Fibroblast of lung (primary cell): Measurements from ENCODE around the gene MRPL37. TPM values are rescaled to one million over a fixed set of nuclear protein-coding genes. Genes with fewer than 3 reads are reported as not detected.

ENCODE experiments used
- DNase-seq, 2 donors: peaks; one replicate each; pipeline versions ENCODE4 v3.0.0 to v3.0.0-alpha.2; 2010; ENCODE audit warnings: low read depth in 2 of 2
- H2AFZ ChIP-seq: 2 replicates; pipeline ENCODE4 v1.5.1; 2012; ENCODE audit warnings: low read length, control low read depth, inconsistent platforms
- H3K27ac ChIP-seq: 2 replicates; pipeline ENCODE4 v1.5.1; 2011; ENCODE audit warnings: low read length, control low read depth; ENCODE audit not compliant: insufficient read depth
- H3K27me3 ChIP-seq: 2 replicates; pipeline ENCODE4 v1.5.1; 2011; ENCODE audit warnings: mild to moderate bottlenecking, low read length; ENCODE audit not compliant: control insufficient read depth, insufficient read depth
- H3K36me3 ChIP-seq: 2 replicates; pipeline ENCODE4 v1.5.1; 2011; ENCODE audit warnings: low read length; ENCODE audit not compliant: control insufficient read depth, insufficient read depth
- H3K4me1 ChIP-seq: 2 replicates; pipeline ENCODE4 v1.5.1; 2011; ENCODE audit warnings: low read length; ENCODE audit not compliant: control insufficient read depth, insufficient read depth; ENCODE audit errors: extremely low read depth
- H3K4me2 ChIP-seq: 2 replicates; pipeline ENCODE4 v1.5.1; 2011; ENCODE audit warnings: low read length, control low read depth; ENCODE audit not compliant: insufficient read depth; ENCODE audit errors: extremely low read depth
- H3K4me3 ChIP-seq, 4 experiments: fragments of 200-600 bp in 1 of 4; sonication (generic) in 1 of 4; replicated peaks in 1 of 4; 2 replicates each; pipeline ENCODE4 v1.5.1; 2011 to 2016; ENCODE audit warnings: low read length in 4 of 4, low read depth in 3 of 4, mild to moderate bottlenecking in 3 of 4, control low read depth in 2 of 4, inconsistent platforms in 1 of 4, mixed read lengths in 1 of 4; ENCODE audit not compliant: insufficient read depth in 1 of 4; ENCODE audit errors: control extremely low read depth in 1 of 4
- H3K79me2 ChIP-seq: 2 replicates; pipeline ENCODE4 v1.5.1; 2012; ENCODE audit warnings: mild to moderate bottlenecking, low read length, inconsistent platforms; ENCODE audit not compliant: control insufficient read depth, insufficient read depth
- H3K9ac ChIP-seq: 2 replicates; pipeline ENCODE4 v1.5.1; 2011; ENCODE audit warnings: mild to moderate bottlenecking, low read length, control low read depth; ENCODE audit not compliant: insufficient read depth
- H3K9me3 ChIP-seq: 2 replicates; pipeline ENCODE4 v1.5.1; 2012; ENCODE audit warnings: low read depth, low read length; ENCODE audit not compliant: control insufficient read depth, insufficient read depth
- H4K20me1 ChIP-seq: 2 replicates; pipeline ENCODE4 v1.5.1; 2011; ENCODE audit warnings: low read length; ENCODE audit not compliant: control insufficient read depth, insufficient read depth; ENCODE audit errors: extremely low read depth
- CTCF ChIP-seq, 2 donors: IDR thresholded peaks in 1 of 2; conservative IDR thresholded peaks in 1 of 2; 1 replicate in 1 of 2; 2 replicates in 1 of 2; pipeline ENCODE4 v1.5.1; 2011 to 2012; ENCODE audit warnings: low read length in 2 of 2, control low read depth in 1 of 2, inconsistent platforms in 1 of 2, low read depth in 1 of 2, mild to moderate bottlenecking in 1 of 2
- EZH2 ChIP-seq: IDR thresholded peaks from 2 replicates; pipeline ENCODE4 v1.5.1; 2012; ENCODE audit warnings: low read length, control low read depth, mild to moderate bottlenecking; ENCODE audit errors: missing control alignments
- polyA plus RNA-seq, 2 donors: library from polyadenylated mRNA; depleted of rRNA in 1 of 2; stranded (reverse) in 1 of 2; unstranded in 1 of 2; fragments of >200 nt; gene quantifications; 2 replicates each; pipeline ENCODE4 v1.2.1, GENCODE V29; 2011 to 2012; ENCODE audit warnings: missing spikeins in 1 of 2
- total RNA-seq: library from RNA; depleted of rRNA; stranded (reverse); fragments of >200 nt; gene quantifications from 2 replicates; pipeline ENCODE4 v1.2.1, GENCODE V29; 2014

Gene MRPL37
- total and polyA plus RNA-seq, 2 donors (not counting 1 experiment from before 2014, with no cell fraction given), result 21.7 to 43.6 TPM

DNA sequence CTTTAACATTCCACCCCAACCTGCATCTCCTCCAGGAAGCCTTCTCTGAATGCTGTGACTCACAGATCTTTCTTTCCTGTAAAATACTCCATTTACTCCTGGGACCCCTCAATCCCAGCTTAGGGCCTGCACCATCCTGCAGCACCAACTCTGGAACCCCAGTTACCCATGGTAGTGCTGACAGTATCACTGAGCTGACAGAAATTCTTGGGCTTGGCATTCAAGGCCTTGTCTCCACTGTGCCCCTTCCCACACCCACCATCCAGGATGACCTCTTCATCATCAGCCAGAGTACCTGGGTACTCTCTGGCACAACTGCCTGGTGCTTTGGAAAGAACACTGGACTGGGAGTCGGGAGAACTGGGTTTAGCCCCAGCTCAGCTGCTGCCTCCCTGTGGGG, 8.4 kb upstream of the MRPL37 start:
- no peak overlapping the region for H3K4me2 ChIP-seq
- H3K4me1 ChIP-seq, result no peaks in the 10 kb centered on the region
- no peaks in the 10 kb centered on the region for H4K20me1 ChIP-seq
- H3K9ac ChIP-seq, result no peak overlapping the region
- no peak for TF ChIP-seq EZH2
- no peak for TF ChIP-seq CTCF (conservative IDR thresholded peaks at IDR 0.05 in 1 of 2, IDR thresholded peaks at IDR 0.05 in 1 of 2; ENCODE audit: low read depth in 1 of 2, low read length in 2 of 2)
- no peaks in the 10 kb centered on the region for H3K9me3 ChIP-seq
- no peak overlapping the region for H2AFZ ChIP-seq
- no peak overlapping the region for H3K27ac ChIP-seq
- DNase-seq, result no peak
- no peaks in the 10 kb centered on the region for H3K27me3 ChIP-seq
- H3K4me3 ChIP-seq, result no peak overlapping the region
- H3K79me2 ChIP-seq, result no peaks in the 10 kb centered on the region
- peaks cover 4% of the 10 kb centered on the region for H3K36me3 ChIP-seq

DNA sequence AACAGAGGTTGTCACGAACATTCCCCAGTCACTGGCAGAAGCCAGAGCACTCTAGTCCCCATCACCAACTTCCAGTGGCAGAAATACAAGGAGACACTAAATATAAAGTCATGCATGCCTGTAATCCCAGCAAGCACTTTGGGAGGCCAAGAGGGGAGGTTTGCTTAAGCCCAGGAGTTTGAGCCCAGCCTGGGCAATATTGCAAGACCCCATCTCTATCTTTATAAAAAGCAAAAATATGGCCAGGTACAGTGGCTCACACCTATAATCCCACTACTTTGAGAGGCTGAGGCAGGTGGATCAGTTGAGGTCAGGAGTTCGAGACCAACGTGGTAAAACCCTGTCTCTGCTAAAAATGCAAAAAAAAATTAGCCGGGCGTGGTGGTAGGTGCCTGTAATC, 6.5 kb upstream of the MRPL37 start:
- Histone ChIP-seq H3K27me3 (no peaks in the 10 kb centered on the region), H3K9ac (no peak overlapping the region), H4K20me1 (no peaks in the 10 kb centered on the region), H3K4me1 (no peaks in the 10 kb centered on the region), H3K4me2 (no peak overlapping the region), H3K4me3 (no peak overlapping the region), H3K79me2 (no peaks in the 10 kb centered on the region), H3K36me3 (peaks cover 4% of the 10 kb centered on the region), H3K9me3 (no peaks in the 10 kb centered on the region), H2AFZ (no peak overlapping the region), H3K27ac (no peak overlapping the region)
- no peak for DNase-seq
- no peak for TF ChIP-seq EZH2
- TF ChIP-seq CTCF (conservative IDR thresholded peaks at IDR 0.05 in 1 of 2, IDR thresholded peaks at IDR 0.05 in 1 of 2; ENCODE audit: low read depth in 1 of 2, low read length in 2 of 2), result no peak

DNA sequence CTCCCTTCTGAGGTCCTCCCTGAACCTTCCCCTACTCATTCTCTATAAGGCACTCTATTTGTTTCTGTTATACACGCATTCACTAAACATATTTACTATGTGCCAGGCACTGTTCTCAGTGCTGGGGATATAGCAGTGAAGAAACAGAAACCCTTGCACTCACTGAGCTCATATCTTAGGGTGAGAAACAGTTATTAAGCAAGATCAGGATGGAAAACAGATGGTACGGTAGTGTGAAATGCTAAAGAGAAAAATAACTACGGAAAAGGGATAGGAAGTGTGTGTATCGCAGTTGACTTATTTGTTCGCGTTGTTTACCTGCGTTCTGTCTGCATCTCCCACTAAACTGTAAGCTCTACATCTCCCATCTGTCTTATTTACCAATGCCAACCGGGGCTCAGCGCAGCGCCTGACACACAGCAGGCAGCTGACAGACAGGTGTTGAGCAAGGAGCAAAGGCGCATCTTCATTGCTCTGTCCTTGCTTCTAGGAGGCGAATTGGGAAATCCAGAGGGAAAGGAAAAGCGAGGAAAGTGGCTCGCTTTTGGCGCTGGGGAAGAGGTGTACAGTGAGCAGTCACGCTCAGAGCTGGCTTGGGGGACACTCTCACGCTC, 709 bp upstream of the MRPL37 start:
- Histone ChIP-seq H3K9ac (peak overlapping the region; percentile 60), H3K27me3 (no peaks in the 10 kb centered on the region), H3K4me3 (peak overlapping the region; percentile 51 to 97 (median 76)), H3K36me3 (peaks cover 2% of the 10 kb centered on the region), H3K9me3 (no peaks in the 10 kb centered on the region), H3K4me1 (peaks cover 7% of the 10 kb centered on the region), H4K20me1 (no peaks in the 10 kb centered on the region), H3K79me2 (peaks cover 27% of the 10 kb centered on the region), H3K4me2 (peak overlapping the region; percentile 100), H3K27ac (peak overlapping the region; percentile 65), H2AFZ (peak overlapping the region; percentile 98)
- DNase-seq, result peak in 1 of 2 donors; percentile 32
- TF ChIP-seq CTCF (conservative IDR thresholded peaks at IDR 0.05 in 1 of 2, IDR thresholded peaks at IDR 0.05 in 1 of 2; ENCODE audit: low read depth in 1 of 2, low read length in 2 of 2), result no peak
- TF ChIP-seq EZH2, result no peak
